VCaP (cell line): Measurements from ENCODE around the gene TFG.

Experiments
- H3K27ac ChIP-seq: fragments of 450-650 bp; 2 replicates; pipeline ENCODE4 v1.5.1; 2017
- TF ChIP-seq, protein P1 (sequence below): fragments of 450-650 bp; conservative IDR thresholded peaks from 2 replicates; pipeline ENCODE4 v1.5.1; 2017; ENCODE audit warnings: mild to moderate bottlenecking, moderate library complexity

The TFG gene

DNA sequence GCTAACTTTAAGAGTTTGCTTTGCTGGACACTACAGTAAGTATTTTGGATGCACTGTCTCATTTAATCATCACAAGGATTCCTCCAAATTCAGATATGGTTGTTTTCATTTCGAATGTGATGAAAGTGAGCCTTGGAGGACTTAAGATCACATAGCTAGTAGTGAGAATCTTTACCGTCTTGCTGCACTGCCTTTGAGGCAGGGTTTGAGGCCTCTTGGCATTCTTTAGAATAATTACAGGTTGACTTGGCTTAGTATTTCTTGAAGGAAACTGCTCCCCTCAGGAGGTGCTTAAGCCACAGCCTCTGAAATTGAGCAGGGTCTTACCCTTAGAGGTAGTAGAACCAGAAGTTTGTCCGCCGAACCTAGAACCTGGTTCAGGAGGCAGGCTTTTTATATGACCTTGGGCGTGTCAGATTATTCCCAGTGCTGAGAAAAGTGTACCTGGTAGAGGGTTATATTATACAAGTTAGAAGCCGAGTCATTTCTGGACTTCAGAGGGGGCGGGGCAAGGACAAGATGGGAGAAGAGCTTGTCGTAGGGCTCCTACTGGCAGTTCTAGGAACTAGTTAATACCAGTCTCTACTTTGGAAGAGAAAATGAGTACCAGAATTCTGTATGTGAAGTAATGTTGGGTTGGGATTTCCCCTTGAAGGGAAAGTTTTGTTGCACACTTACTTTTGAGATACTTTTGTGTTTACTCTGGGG, 1.1 kb downstream of the TFG start:
- peak overlapping the region; percentile 81 for H3K27ac ChIP-seq
- TF ChIP-seq, protein P1, sequence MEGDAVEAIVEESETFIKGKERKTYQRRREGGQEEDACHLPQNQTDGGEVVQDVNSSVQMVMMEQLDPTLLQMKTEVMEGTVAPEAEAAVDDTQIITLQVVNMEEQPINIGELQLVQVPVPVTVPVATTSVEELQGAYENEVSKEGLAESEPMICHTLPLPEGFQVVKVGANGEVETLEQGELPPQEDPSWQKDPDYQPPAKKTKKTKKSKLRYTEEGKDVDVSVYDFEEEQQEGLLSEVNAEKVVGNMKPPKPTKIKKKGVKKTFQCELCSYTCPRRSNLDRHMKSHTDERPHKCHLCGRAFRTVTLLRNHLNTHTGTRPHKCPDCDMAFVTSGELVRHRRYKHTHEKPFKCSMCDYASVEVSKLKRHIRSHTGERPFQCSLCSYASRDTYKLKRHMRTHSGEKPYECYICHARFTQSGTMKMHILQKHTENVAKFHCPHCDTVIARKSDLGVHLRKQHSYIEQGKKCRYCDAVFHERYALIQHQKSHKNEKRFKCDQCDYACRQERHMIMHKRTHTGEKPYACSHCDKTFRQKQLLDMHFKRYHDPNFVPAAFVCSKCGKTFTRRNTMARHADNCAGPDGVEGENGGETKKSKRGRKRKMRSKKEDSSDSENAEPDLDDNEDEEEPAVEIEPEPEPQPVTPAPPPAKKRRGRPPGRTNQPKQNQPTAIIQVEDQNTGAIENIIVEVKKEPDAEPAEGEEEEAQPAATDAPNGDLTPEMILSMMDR = peak; percentile 59

DNA sequence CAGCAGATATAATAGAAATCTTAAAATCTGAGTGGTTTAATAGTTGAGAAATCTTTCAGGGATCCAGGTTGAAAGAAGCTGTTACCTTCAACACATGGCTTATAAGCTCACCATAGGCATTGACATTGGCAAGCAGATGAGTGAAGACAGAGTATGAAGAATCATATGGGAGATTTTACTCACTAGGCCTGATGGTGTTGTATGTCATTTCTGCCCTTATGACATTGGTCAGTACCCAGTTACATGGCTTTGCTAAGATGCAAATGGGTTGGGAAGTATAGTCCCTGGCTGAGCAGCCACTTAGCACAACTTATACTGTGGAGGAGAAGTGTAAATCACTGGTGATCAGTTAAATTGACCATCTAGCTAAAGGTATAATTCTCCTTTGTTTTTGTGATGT, 5.9 kb downstream of the TFG start:
- TF ChIP-seq, protein P1 = no peak
- no peak overlapping the region for H3K27ac ChIP-seq

- TF ChIP-seq, protein P1 = no peak
- H3K27ac ChIP-seq = no peak overlapping the region
Measured at GRCh38 chr3:100717063-100717462, 7.8 kb downstream of the TFG start.

- TF ChIP-seq, protein P1 = no peak
- no peak overlapping the region for H3K27ac ChIP-seq
Measured at GRCh38 chr3:100717637-100718487, 8.6 kb downstream of the TFG start.

- TF ChIP-seq, protein P1 = no peak
- H3K27ac ChIP-seq = no peak overlapping the region
Measured at GRCh38 chr3:100719136-100719535, 9.8 kb downstream of the TFG start.

- TF ChIP-seq, protein P1 = no peak
- no peak overlapping the region for H3K27ac ChIP-seq
Measured at GRCh38 chr3:100720426-100720825, 11.1 kb downstream of the TFG start.

- H3K27ac ChIP-seq = no peak overlapping the region
- TF ChIP-seq, protein P1 = no peak
Measured at GRCh38 chr3:100725935-100726513, 16.7 kb downstream of the TFG start.
